Choroid plexus epithelial cell (primary cell): ENCODE measurements around the gene SHISA8.

Experiments
- DNase-seq: peaks from one replicate; pipeline ENCODE4 v3.0.0-alpha.2; 2010; ENCODE audit warnings: low read depth
- H3K4me3 ChIP-seq: 2 replicates; pipeline ENCODE4 v1.5.1; 2011; ENCODE audit warnings: low read depth, mild to moderate bottlenecking, control low read depth, low read length, moderate library complexity
- CTCF ChIP-seq: conservative IDR thresholded peaks from 2 replicates; pipeline ENCODE4 v1.5.1; 2011; ENCODE audit warnings: low read depth, mild to moderate bottlenecking, control low read depth, inconsistent platforms, low read length, moderate library complexity

Gene SHISA8

DNA sequence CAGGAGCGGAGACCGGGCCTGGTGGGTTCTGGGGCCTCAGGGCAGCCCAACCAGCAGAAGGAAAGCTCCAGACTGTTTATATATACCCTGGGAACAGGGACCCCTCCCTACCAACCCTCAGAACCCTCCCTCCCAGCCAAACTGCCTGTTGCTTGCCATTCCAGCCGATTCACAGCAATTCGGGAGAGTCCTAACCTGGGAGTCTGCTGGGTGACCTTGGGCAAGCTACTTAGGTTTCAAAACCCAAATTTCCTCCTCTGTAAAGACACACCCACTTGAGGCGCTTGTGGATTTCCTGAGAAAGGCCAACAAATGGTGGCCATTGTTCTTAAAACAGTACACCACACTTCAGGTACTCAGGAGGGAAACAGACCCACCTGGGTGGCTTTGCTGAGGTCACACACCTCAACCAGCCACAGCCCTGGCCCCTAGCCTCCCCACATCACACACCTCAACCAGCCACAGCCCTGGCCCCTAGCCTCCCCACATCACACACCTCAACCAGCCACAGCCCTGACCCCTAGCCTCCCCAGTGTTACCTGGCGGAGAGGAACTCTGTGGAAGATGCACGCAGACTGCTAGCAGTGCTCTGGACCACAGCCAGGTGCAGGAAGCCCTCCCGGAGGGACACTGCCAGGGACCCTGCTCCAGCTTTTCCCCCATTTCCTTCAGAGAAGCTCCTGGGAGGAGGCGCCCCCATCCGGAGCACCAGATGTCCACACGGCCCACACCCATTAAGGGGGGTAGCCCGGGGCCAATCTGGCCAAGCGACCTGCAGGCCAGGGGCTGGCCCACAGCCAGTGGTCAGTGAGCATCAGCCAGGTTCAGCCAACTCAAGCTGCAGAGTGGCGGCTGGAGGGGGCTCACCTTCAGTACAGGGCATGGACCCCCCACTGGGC lies 6.2 kb downstream of the SHISA8 start:
- no peak for TF ChIP-seq CTCF
- DNase-seq: no peak
- H3K4me3 ChIP-seq: no peak overlapping the region

DNA sequence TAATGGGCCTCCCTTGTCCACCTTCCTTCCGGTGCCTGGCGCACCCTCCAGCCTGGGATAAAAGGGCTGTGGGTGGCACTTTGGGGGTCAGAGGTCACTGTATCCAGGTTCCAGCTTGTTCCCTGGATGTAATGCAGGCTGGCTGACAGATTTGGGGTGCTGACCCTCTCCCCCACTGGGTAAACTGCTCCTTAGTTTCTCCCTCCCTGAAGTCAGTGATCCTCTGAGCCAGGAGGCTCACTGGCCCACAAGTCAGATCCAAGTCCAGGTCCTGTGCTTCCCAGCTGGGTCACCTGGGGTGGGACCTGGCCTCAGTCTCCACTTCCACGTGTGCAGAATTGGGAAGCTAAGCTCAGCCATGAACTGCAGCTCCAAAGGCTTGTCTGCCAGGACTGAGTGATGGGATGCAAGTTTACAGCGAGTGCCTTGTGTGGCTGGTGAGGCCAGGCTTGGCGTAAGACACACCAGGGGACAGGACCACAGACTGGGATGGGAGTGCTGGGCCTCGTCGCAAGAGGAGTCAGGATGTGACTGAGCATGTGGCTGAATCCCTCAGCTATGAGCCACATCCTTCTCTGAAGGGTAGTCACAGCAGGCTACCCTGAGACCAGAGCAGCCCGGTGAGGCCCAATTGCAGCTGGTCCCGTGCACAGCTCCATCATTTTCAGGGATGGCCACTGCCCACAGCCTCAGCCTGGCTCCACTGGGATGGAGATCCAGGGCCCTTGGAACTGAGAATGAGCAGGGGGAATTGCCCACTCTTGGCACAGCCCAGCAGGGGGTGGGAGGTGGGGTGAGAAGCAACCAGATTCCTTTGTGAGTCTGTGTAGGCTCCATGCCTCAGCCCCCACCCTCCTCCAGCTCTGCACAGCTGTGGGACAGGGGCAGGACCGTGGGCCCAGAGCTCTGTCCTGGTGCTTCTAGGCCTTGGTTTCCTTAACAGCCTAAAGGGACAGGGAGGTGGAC lies 7.2 kb downstream of the SHISA8 start:
- H3K4me3 ChIP-seq: no peak overlapping the region
- TF ChIP-seq CTCF: no peak
- no peak for DNase-seq

DNA sequence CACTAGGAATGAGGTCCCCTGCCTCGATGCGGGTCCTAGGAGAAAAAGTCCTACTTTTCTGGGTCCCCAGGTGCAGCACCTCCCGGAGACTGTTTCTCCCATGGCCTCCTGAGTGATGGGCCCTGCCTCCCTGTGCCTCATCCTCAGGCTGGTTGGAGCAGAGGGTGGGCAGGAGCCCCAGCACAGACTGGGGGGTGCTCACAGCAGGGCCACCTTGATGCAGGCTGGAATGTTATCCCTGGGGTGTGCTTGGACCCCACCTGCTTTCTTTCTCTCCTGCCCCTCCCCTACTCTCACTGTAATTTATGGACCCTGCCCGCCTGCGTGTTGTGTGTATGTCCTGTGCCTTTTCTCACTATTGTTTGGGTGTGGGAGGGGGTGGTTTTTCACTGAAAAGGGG lies 8.1 kb downstream of the SHISA8 start:
- H3K4me3 ChIP-seq: no peak overlapping the region
- no peak for DNase-seq
- no peak for TF ChIP-seq CTCF

DNA sequence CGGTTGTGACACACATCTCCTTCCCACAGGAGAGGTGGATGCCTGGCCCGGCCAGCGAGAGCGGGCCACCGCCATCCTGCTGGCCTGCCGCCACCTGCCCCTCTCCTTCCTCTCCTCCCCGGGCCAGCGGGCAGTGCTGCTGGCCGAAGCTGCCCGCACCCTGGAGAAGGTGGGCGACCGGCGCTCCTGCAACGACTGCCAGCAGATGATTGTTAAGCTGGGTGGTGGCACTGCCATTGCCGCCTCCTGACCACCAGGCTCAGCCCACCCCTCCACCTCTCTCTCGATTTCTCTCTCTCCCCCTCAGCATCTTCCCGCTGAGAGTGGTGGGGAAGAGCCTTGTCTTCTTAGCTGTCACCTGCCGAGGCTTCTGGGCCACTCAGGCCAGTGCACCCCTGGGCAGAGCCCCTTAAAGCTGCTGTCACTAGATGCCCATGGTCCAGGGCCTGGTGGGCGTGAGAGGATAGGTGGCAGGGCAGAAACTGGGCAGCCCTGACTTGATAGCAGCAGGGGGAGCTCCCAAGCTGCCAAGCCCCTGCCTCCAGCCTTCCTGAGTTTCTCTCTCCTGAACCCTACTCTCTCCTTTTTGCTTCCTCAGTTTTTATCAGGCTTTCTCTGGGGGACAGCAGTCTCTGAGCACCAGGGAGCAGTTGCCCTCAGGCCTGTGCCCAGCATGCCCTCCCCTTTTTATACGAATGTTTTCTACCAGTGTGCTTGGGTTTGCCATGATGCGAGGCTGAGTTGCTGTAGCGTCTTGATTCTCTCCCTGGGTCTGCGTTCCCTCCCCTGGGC lies 9.3 kb downstream of the SHISA8 start:
- TF ChIP-seq CTCF: no peak
- DNase-seq: no peak

GRCh38 chr22:41904450-41905410 lies 10.1 kb downstream of the SHISA8 start:
- no peak for TF ChIP-seq CTCF
- DNase-seq: no peak
- H3K4me3 ChIP-seq: no peak overlapping the region

More for the DNA sequence above, 9.3 kb downstream of the SHISA8 start:
- H3K4me3 ChIP-seq: no peak overlapping the region
